NCI-H1048 (cell line): ENCODE results near the gene KLHL1.
"Not testable (repeated sequence)": the region's sequence is repeated elsewhere in the genome, so short reads cannot be mapped to it uniquely, and the experiment has no call there.

Source experiments
- DNase-seq: peaks from one replicate; lab custom pipeline; 2025; lab: John Stamatoyannopoulos, UW

Gene KLHL1, protein sequence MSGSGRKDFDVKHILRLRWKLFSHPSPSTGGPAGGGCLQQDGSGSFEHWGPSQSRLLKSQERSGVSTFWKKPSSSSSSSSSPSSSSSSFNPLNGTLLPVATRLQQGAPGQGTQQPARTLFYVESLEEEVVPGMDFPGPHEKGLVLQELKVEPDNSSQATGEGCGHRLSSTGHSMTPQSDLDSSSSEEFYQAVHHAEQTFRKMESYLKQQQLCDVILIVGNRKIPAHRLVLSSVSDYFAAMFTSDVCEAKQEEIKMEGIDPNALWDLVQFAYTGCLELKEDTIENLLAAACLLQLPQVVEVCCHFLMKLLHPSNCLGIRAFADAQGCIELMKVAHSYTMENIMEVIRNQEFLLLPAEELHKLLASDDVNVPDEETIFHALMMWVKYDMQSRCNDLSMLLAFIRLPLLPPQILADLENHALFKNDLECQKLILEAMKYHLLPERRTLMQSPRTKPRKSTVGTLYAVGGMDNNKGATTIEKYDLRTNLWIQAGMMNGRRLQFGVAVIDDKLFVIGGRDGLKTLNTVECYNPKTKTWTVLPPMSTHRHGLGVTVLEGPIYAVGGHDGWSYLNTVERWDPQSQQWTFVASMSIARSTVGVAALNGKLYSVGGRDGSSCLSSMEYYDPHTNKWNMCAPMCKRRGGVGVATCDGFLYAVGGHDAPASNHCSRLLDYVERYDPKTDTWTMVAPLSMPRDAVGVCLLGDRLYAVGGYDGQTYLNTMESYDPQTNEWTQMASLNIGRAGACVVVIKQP

GRCh38 chr13:70108356-70109105 lies at the start of gene KLHL1:
Gene KLHL1 (minus strand): TSS chr13:70108452. CDS start chr13:70107699, 753 bp downstream.
- no peak for DNase-seq

- DNase-seq: not testable (repeated sequence)
These were observed 34.4 kb upstream of the KLHL1 start for GRCh38 chr13:70142658-70143057.

GRCh38 chr13:70128098-70128497 lies 19.8 kb upstream of the KLHL1 start:
- no peak for DNase-seq

GRCh38 chr13:70125693-70126092 lies 17.4 kb upstream of the KLHL1 start:
- DNase-seq: no peak

- no peak for DNase-seq
These were observed 9.2 kb upstream of the KLHL1 start for GRCh38 chr13:70117338-70117905.

- DNase-seq: no peak
These were observed 562 bp downstream of the KLHL1 start, which contains the start of gene ATXN8OS for GRCh38 chr13:70107498-70108281. Gene ATXN8OS (plus strand): TSS chr13:70107826.

DNA sequence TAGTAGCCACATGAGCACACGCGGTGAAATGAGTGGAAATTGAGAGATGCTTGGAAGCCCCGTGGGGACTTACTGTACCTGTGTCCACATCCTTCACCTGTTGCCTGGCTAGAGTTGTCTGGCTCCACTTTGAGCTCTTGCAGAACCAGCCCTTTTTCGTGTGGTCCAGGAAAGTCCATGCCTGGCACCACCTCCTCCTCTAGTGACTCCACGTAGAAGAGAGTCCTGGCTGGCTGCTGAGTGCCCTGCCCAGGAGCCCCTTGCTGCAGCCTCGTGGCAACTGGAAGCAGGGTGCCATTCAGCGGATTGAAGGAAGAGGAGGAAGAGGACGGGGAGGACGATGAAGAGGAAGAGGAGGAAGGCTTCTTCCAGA lies 1.1 kb downstream of the KLHL1 start:
- no peak for DNase-seq

DNA sequence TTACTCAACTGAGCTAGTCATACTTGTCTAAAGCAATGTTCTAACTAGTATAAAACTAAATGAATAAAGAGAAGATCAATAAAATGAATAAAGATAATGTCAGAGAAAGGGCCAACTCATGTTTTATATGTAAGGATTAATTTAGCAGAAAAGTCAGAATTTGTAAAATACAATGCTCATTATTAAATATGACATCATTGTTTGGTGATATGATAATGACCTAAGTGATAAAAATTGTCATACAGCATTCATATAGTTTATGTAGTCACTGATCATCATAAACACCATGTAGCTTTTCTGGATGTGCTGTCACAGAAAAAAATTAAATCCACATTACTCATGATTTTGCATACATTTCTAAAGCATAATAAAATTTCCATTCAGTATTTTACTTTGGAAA lies 3.8 kb downstream of the KLHL1 start:
- DNase-seq: no peak

DNA sequence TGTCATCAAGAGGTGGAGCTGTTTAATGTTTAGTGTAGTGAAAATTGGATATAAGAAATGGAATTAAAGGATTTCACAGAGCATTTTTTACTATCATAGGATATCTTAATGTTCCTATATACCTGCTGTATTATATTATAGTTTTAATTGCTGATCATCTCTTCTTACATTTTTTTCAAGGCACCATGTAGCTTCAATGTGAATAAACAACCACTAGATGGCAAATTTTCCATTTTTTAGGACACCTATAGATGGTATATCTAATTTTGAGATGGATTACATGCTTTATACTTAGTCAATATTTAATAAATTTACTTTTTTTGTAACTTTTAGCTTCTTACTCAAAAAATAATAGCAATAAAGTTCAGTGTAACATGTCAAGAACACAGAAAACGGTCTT lies 9.6 kb downstream of the KLHL1 start:
- no peak for DNase-seq

DNA sequence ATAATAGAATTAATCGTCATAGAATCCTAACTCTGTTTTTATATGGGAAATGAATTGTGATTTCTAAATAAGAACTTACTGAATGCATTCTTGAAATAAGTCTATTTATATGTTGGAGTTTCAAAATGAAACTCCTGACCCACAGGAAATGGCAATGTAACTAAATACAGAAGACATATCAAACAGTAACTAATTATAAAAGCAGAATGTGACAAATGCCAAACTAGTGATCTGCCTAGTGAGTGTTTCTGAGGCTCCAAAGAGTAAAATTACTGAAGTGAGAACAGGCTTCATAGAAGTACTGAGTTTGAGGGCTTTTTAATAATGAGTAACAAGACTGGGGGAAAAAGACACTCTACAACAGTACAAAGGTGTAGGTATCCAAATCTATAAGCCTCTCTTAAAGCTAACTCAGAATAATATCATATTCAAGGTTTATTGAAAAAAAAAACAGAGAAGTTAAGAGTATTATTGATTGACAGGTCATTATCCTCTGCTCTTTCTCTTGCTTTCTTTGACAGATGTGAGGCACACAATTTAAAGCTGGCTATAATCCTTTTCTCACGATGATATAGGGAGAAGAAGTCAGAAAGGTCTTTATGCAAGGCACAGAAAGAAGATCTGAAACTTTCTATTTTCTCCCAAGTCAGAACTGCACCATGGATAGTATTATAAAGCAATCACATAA lies 18.1 kb downstream of the KLHL1 start:
- no peak for DNase-seq

DNA sequence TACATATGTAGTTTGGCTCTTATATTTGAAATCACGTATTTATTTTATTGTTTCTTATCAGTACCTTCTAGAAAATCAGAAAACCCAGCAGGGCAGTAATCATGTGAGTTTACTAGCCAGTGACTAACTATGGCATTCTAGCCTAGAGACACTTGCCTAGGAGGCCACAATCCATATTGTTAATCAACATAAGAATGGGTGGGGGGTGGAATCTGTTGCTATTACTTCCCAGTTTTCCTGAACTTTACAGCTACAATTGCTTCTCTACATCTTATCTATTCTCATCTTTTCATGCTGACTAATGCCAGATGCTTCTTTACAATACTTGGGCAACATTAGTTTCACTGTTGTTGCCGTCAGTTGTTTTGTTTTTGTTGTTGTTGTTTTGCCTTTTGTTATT lies 19.3 kb downstream of the KLHL1 start:
- DNase-seq: no peak

- DNase-seq: no peak
These were observed 21.0 kb downstream of the KLHL1 start for GRCh38 chr13:70087247-70087646.

DNA sequence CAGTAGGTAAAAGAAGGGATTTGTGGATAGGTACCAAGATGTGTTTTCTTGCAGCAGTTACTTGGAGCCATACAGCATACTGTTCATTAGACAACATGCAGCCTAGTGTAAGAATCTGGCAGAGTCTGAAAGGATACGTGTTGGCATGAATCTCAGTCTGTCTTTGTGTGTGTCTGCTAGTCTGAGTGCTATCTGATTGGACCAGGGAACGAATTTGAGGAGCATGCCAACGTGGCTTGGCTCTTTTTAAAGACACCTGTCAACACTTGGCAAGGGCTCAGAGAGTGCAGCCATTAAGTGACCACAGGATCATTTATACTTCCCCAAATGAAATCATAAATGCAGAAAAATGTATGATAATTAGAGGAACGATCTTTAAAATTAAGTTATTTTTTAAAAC lies 28.2 kb downstream of the KLHL1 start:
- no peak for DNase-seq

DNA sequence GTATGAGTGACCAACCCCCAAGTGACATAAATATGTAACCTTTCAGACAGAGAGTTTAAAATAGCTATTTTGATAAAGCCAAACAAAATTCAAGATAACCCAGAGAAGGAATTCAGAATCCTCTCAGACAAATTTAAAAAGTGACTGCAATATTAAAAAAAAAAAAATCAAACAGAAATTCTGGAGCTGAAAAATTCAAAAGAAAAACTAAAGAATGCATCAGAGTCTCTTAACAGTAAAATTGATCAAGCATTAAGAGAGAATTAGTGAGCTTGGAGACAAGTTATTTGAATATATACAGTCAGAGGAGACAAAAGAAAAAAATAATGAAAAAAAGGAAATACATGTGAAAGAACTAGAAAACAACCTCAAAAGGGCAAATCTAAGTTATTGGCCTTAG lies 53.7 kb downstream of the KLHL1 start:
- DNase-seq: no peak

- DNase-seq: no peak
These were observed 56.7 kb downstream of the KLHL1 start for GRCh38 chr13:70051531-70051930.

DNA sequence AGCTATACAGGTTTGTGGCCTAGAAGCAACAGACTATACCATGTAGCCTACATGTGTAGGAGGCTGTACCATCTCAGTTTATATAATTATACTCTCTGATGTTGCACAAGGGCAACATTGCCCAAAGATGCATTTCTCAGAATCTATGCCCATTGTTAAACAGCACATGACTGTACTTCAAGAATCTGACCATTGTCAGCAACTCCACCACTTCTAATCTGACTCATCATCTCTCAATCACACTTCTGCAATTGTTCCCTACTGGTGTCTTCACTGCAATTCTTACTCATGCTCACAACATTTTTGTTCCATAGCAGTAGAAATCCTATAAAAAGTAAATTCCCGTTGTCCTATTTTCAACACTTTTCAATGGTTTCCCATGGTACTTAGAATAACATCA lies 64.6 kb downstream of the KLHL1 start:
- DNase-seq: no peak

GRCh38 chr13:70042193-70042592 lies 66.1 kb downstream of the KLHL1 start:
- no peak for DNase-seq

DNA sequence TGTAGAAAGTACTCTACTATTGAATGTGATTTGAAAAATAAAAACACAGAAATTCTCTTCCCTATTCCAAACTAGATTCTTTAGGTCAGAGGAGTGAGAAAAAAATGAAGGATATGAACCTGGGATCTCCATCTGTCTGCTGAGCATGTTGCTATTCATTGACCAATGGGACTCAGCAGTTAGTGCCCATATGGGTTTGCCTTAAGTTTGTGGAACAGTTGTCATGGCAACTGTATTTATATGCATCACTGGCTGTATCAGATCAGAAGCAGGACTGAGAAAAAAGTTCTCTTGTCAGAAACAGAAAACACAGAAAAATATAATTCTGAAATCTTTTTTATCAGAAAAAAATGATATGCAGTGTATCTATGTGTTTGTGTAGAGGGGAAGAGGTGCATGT lies 74.0 kb downstream of the KLHL1 start:
- no peak for DNase-seq

DNA sequence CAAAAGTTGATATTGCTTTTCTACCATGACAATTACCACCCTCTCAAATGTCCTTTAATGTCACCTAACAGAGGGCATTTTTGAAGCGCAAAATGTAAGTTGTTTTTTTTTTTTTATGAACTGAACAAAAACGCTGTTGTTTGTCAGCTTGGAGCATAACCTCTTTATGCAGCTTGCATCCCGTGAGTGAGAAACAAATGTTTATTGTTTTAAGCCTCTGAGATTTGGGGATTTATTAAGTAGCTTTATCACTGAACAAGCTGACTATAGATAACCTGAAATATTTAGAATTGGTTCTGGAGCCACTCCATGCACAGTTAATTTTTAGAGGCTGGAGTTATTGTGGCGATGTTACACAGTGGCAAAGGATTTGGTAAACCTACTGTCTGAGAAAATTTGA lies 80.7 kb downstream of the KLHL1 start:
- no peak for DNase-seq

DNA sequence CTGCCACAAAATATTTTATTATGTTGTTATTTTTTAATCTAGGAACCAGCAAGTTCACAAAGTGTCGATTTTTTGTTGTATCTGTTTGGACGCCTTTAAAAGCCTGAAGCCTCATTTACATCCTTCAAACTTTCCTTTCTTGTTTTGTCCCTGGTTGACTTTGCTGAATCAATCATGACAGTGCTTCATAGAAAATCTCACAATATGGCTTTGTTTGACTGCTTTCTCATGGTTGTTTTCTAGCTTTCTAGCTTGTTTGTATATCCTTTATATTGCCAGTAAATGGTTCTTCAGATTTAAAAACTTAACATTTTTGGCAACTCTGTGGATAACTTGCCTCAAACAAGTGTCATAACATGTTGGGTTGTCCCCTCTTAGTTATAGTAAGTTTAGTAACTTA lies 84.7 kb downstream of the KLHL1 start:
- no peak for DNase-seq

GRCh38 chr13:70022646-70023045 lies 85.6 kb downstream of the KLHL1 start:
- no peak for DNase-seq
